LNCaP clone FGC (cell line): ENCODE measurements around the gene CERS1.

Experiments used
- DNase-seq: peaks from one replicate; pipeline ENCODE4 v3.0.0-alpha.2; 2011; ENCODE audit warnings: low read depth
- H3K4me3 ChIP-seq: 2 replicates; pipeline ENCODE4 v1.5.1; 2011; ENCODE audit warnings: mild to moderate bottlenecking, low read depth, low read length, control low read depth
- CTCF ChIP-seq: IDR thresholded peaks from 2 replicates; pipeline ENCODE4 v1.5.1; 2012; ENCODE audit warnings: mild to moderate bottlenecking; ENCODE audit not compliant: control insufficient read depth, insufficient read depth; ENCODE audit errors: extremely low read depth

Gene CERS1

GRCh38 chr19:18854982-18855381, 41.0 kb downstream of the CERS1 start:
- no peak for TF ChIP-seq CTCF
- no peak overlapping the region for H3K4me3 ChIP-seq
- no peak for DNase-seq

GRCh38 chr19:18853755-18854427, 42.1 kb downstream of the CERS1 start:
- no peak for DNase-seq
- TF ChIP-seq CTCF, result no peak

GRCh38 chr19:18852648-18853047, 43.3 kb downstream of the CERS1 start:
- H3K4me3 ChIP-seq, result no peak overlapping the region
- no peak for TF ChIP-seq CTCF
- DNase-seq, result no peak

More at GRCh38 chr19:18853755-18854427, 42.1 kb downstream of the CERS1 start:
- no peak overlapping the region for H3K4me3 ChIP-seq

GRCh38 chr19:18851673-18852325, 44.2 kb downstream of the CERS1 start:
- H3K4me3 ChIP-seq, result no peak overlapping the region
- TF ChIP-seq CTCF, result no peak
- DNase-seq, result no peak

- DNase-seq, result no peak
- no peak overlapping the region for H3K4me3 ChIP-seq
- TF ChIP-seq CTCF, result no peak
These were observed 45.2 kb downstream of the CERS1 start for GRCh38 chr19:18850471-18851375.

- TF ChIP-seq CTCF, result no peak
- H3K4me3 ChIP-seq, result no peak overlapping the region
- DNase-seq, result no peak
These were observed 46.0 kb downstream of the CERS1 start for GRCh38 chr19:18849838-18850400.
